ENCODE data around the gene SFTPA2.
"Not testable (repeated sequence)": the region's sequence is repeated elsewhere in the genome, so short reads cannot be mapped to it uniquely, and the experiment has no call there.

Gene SFTPA2

DNA sequence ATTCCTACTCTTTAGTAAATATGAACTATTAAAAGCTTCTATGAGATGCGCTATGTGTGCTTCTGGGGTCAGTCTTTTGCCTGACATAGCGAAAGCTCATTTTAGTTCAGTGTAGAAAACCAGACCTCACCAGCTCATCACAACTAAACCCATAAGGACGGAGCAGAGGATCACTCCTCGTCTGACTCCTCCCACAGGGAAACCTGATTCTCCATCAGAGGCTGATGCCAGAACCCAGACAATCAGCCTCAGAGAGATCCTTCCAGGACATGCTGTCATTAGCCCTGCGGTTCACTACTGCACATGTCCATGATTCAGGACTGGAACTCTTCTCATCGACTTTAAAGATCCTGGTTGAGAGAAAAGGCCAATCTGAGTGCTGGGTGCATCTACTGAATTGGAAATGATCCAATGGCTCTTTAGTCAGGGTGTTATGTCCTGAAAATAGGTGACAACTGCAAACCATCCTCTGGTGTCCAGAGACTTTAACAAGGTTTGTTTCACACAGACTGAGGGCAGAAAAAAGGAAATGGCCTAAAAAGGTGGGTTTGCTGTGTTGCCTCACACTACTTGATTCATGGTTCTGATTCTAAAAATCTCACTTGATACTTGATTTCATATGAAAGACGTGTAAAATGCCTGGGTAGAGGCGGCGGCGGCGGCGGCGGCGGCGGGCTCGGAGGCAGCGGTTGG is 48.2 kb downstream of the SFTPA2 start, which contains the start of gene EIF5AL1:
Gene EIF5AL1, plus strand, starts transcription at position 643 of the 693 bp plus-strand sequence. CDS start 117 bp downstream, outside the sequence.
- not testable (repeated sequence) for DNase-seq (ENCODE audit: low read depth, low spot score)

- DNase-seq (ENCODE audit: low read depth, low spot score) = not testable (repeated sequence)
Observed at GRCh38 chr10:79509934-79510508, 50.2 kb downstream of the SFTPA2 start.

DNA sequence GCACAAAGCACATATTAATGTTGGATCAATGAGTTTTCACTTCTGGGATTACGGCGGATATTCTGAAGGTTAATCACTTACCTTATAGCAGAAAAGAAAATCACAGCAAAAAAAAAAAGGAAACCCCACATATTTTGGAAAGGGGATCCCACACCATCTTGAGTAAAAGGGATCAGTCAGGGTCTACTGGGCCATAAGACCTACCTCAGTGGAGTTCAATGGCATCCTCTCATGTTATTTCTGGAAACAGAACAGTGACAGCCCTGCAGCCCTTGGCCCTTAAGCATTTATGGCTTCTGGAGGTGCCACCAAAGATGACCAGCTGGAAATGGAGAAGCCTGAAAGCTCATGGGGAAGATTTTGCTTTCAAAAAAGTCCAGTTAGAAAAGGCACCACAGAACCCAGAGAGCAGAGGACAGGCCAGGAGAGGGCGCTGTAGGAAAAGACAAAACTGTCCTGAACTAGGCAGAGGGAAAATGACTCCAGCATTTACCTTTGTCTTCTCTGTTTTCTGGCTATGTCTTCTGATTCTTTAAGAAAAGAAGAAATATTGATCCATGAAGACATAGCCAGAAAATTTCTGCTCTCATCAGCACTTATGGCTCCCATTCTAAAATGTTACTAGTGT is 50.8 kb downstream of the SFTPA2 start:
- DNase-seq (ENCODE audit: low read depth, low spot score) = not testable (repeated sequence)

DNA sequence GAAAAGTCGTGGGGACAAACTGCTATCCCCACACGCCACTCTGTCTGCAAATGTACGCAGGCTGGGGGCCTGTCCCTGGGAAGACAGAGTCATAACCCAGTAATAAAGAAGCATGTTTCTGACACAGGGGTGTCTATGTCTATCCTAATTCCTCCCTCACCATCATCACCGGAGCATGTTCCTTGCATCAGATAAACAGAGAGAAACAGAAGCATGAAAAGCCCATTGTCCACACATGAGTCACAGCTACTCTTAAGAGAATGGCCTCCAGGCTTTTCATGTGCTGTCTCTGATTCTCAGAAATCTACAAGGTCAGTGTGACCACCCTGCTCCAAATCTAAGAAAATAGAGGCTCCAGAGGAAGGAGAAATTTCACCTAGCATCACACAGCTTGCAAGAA is 52.0 kb downstream of the SFTPA2 start:
- DNase-seq (ENCODE audit: low read depth, low spot score) = not testable (repeated sequence)

- no peak for DNase-seq (ENCODE audit: low read depth, low spot score)
Observed at GRCh38 chr10:79507440-79508167, 52.6 kb downstream of the SFTPA2 start.
